Posterior cingulate gyrus (tissue), 11 donors: ENCODE measurements around the gene ZNF254.
"Not testable (repeated sequence)": the region's sequence is repeated elsewhere in the genome, so short reads cannot be mapped to it uniquely, and the experiment has no call there.

Experiments
- DNase-seq, 10 donors: peaks; one replicate each; pipeline versions ENCODE4 v3.0.0 to v3.0.0-alpha.2; 2020 to 2021; ENCODE audit warnings: mixed read lengths in 3 of 10
- intact Hi-C: fragments of 100-400 bp; cut with DNase I; formaldehyde crosslinking; loops from one replicate; pipeline ENCODE4 v1.15.1; 2023

ZNF254 gene

GRCh38 chr19:24069905-24070657 is 16.9 kb upstream of the ZNF254 start:
- no peak for DNase-seq
- intact Hi-C loops, result no loop called here

GRCh38 chr19:24071078-24071477 is 15.9 kb upstream of the ZNF254 start:
- DNase-seq, result no peak
- intact Hi-C loops, result no loop called here

- intact Hi-C loops, result no loop called here
- no peak for DNase-seq
Measured at GRCh38 chr19:24072720-24073119, 14.3 kb upstream of the ZNF254 start.

- no peak for DNase-seq
- intact Hi-C loops, result no loop called here
Measured at GRCh38 chr19:24073807-24074206, 13.2 kb upstream of the ZNF254 start.

GRCh38 chr19:24074720-24075454 is 12.1 kb upstream of the ZNF254 start:
- intact Hi-C loops, result no loop called here
- DNase-seq, result no peak

- intact Hi-C loops, DNase-seq: not testable (repeated sequence)
Measured at GRCh38 chr19:24075530-24075929, 11.5 kb upstream of the ZNF254 start.

- DNase-seq, result no peak
- intact Hi-C loops, result no loop called here
Measured at GRCh38 chr19:24078680-24079079, 8.3 kb upstream of the ZNF254 start.

- no peak for DNase-seq
- intact Hi-C loops, result no loop called here
Measured at GRCh38 chr19:24081056-24081455, 5.9 kb upstream of the ZNF254 start.

GRCh38 chr19:24098359-24098758 is 11.4 kb downstream of the ZNF254 start:
- no peak for DNase-seq
- intact Hi-C loops, result no loop called here

GRCh38 chr19:24099829-24100228 is 12.8 kb downstream of the ZNF254 start:
- intact Hi-C loops, result no loop called here
- DNase-seq, result no peak

GRCh38 chr19:24100597-24100996 is 13.6 kb downstream of the ZNF254 start:
- intact Hi-C loops, DNase-seq: not testable (repeated sequence)

GRCh38 chr19:24101459-24102115 is 14.6 kb downstream of the ZNF254 start:
- intact Hi-C loops, result no loop called here
- DNase-seq, result no peak

- intact Hi-C loops, result no loop called here
- no peak for DNase-seq
Measured at GRCh38 chr19:24127601-24128000, 40.6 kb downstream of the ZNF254 start.

- intact Hi-C loops, result no loop called here
- no peak for DNase-seq
Measured at GRCh38 chr19:24140099-24140498, 53.1 kb downstream of the ZNF254 start.

GRCh38 chr19:24140591-24140990 is 53.6 kb downstream of the ZNF254 start:
- DNase-seq, result no peak
- intact Hi-C loops, result no loop called here

GRCh38 chr19:24141612-24142011 is 54.6 kb downstream of the ZNF254 start:
- intact Hi-C loops, result no loop called here
- DNase-seq, result no peak

- intact Hi-C loops, result no loop called here
- DNase-seq, result no peak
Measured at GRCh38 chr19:24142771-24143170, 55.8 kb downstream of the ZNF254 start.

- DNase-seq, result no peak
- intact Hi-C loops, result no loop called here
Measured at GRCh38 chr19:24159707-24160106, 72.7 kb downstream of the ZNF254 start.

- intact Hi-C loops, result no loop called here
- no peak for DNase-seq
Measured at GRCh38 chr19:24166055-24166454, 79.1 kb downstream of the ZNF254 start.

GRCh38 chr19:24173882-24174281 is 86.9 kb downstream of the ZNF254 start:
- no peak for DNase-seq
- intact Hi-C loops, result no loop called here

- peak in 1 of 10 donors; percentile 60 for DNase-seq
- intact Hi-C loops, result no loop called here
Measured at GRCh38 chr19:24177686-24178085, 90.7 kb downstream of the ZNF254 start.

- peak in 1 of 10 donors; percentile 48 for DNase-seq
- intact Hi-C loops, result no loop called here
Measured at GRCh38 chr19:24178207-24178606, 91.2 kb downstream of the ZNF254 start.
